Prostate gland (tissue), 2 donors: ENCODE results near the gene LAMA3.

ENCODE experiments used
- POLR2A ChIP-seq: fragments of 450-650 bp; IDR thresholded peaks from one replicate; pipeline ENCODE4 v1.6.1; 2016; ENCODE audit warnings: antibody characterized with exemption, mild to moderate bottlenecking
- POLR2AphosphoS5 ChIP-seq: sonication (generic); formaldehyde crosslinking; IDR thresholded peaks from one replicate; pipeline ENCODE4 v1.6.1; 2017; ENCODE audit warnings: antibody characterized with exemption
- TF ChIP-seq, protein P1 (sequence below), 4 experiments: fragments of 200-600 bp in 2 of 4; fragments of 450-650 bp in 2 of 4; sonication (generic) in 2 of 4; IDR thresholded peaks; 1 replicate in 3 of 4; 2 replicates in 1 of 4; pipeline ENCODE4 v1.5.1; 2016 to 2019; ENCODE audit warnings: antibody characterized with exemption in 4 of 4, mild to moderate bottlenecking in 2 of 4, moderate library complexity in 2 of 4

DNA sequence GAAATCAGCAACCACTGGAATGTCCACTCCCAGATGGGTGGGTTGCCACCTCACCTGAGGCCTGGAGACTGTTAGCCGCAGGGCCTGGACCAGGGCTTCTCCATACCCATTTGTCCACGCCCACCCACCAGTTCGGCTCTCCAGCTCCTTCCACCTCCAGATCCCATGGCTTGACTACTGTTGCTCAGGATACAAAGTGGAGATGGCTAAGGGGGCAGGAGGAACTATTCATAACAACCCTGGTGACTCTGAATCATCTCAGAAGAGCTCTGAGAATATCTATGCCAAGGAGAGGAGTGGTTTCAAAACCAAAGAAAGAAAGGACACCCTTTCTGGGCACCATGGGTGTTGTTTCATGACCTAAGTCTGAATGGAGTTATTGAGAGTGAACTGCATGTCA is 145.8 kb downstream of the LAMA3 start:
- TF ChIP-seq POLR2AphosphoS5, result no peak
- TF ChIP-seq, protein P1, sequence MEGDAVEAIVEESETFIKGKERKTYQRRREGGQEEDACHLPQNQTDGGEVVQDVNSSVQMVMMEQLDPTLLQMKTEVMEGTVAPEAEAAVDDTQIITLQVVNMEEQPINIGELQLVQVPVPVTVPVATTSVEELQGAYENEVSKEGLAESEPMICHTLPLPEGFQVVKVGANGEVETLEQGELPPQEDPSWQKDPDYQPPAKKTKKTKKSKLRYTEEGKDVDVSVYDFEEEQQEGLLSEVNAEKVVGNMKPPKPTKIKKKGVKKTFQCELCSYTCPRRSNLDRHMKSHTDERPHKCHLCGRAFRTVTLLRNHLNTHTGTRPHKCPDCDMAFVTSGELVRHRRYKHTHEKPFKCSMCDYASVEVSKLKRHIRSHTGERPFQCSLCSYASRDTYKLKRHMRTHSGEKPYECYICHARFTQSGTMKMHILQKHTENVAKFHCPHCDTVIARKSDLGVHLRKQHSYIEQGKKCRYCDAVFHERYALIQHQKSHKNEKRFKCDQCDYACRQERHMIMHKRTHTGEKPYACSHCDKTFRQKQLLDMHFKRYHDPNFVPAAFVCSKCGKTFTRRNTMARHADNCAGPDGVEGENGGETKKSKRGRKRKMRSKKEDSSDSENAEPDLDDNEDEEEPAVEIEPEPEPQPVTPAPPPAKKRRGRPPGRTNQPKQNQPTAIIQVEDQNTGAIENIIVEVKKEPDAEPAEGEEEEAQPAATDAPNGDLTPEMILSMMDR (IDR thresholded peaks at IDR 0.05), result no peak
- TF ChIP-seq POLR2A, result no peak
